GM21528 (cell line): Measurements from ENCODE around the gene NR2F1-AS1.

Source experiments
- ATAC-seq: cut with Tn5 transposase; IDR thresholded peaks from one replicate; pipeline ENCODE4 v1.9.1; 2021; ENCODE audit warnings: mild to moderate bottlenecking, moderate library complexity; ENCODE audit not compliant: unreplicated experiment, low FRiP score

Gene NR2F1-AS1

DNA sequence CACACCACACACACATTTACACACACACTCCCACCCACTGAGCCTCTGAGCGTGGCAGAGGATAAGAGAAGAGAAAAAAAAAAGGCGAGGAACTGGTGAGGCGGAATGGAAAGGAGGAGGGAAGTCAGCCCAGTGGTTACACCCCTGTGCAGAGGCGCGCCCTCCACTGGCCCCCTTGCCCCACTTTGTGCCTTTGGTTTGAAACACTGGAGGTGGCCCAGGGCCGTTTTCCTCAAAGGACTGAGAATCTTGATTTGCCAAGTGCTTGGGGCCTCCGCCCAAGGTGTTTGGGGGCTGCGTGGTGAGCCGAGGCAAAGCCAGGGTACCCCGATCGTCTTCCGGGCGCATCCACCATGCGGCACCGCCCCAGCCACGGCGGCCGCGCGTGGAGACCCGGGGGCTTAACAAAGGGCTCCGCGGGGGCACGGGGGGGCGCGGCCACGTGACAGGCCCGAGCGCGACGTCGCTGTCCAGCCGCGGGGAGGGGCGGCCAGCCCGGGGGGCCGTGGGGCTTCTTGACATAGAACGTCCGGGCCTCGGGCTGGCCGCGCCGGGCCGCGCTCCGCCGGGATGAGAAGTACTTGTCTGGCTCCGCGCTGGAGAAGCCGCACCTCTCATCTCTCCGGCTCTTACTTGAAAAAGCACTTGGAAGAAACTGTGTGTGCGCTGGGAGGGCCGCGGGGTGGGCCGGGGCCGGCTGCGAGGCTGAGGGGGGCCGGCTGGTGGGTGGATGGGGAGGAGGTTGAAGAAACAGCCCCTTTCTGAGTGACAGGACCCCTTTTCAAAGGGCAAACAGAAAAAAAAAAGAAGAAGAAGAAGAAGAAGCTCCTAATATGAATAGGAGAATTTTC lies 23.0 kb upstream of the NR2F1-AS1 start:
- no peak for ATAC-seq

DNA sequence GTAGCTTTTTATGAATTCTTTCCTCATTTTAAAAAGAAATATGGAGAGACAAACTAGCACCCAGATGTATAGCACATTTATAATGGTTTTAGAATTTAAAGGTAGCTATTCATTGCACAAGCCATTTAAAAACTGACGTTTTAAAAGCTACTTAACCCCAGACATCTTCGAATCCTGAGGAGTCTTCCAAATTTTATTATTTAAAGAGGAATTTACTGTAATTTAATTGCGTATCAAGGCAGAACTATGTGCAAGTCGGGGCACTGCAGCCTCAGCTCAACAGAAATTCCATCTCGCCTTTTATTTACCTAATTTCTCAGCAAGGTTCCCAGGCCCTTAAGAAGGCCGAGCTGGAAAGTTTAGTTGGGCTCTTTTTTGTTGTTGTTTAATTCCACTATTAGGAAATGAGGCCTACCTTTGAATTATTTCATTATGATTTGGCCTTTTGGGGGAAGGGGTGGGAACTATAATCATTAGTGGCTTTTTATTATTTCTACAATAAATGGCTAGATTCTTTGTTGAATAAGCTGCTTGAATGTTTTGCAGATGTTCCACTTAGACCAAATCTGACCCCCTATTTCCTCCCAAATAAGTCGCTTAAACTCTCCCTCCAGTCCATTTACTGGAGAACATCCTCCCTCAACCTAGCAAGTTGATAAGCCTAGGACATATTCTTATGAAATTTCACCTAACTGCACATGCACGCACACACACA lies 22.2 kb upstream of the NR2F1-AS1 start:
- no peak for ATAC-seq

DNA sequence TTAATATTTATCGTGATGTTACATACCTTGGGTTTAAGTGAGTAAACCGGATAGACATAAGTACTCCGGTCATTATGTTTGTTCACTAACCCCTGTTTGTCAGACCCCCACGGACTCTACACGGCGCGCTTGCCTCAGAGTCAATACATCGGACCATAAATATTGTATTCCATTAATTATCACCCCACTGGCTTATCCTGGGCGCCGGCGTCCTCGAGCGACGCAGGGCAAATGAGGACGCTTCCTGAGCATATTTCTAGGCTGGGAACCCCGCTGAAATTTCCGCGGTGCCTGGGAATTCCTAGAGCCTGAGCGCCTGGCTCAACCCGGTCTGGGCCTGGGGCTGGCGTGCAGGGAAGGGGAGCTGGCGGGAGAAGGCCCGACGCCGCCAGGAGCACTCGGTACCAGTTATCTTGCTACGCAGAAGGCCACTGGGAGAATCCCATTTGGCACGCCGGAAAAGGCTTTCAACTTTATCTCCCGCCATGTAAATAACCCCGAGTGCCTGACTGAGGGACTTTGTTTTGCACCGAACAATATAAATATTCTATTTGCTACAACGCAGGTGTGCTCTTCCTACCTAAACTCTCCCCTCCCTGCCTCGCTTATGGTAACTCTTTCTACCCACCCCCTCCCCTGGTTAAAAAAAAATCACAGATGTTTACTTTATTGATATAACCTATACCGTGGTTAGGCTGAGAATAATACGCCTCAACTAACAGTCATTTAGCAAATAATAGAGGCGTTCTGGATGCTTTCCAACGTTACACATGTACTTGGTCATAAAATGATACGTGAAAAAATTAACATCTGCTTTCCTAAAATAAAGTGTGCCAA lies 21.4 kb upstream of the NR2F1-AS1 start:
- ATAC-seq = no peak

DNA sequence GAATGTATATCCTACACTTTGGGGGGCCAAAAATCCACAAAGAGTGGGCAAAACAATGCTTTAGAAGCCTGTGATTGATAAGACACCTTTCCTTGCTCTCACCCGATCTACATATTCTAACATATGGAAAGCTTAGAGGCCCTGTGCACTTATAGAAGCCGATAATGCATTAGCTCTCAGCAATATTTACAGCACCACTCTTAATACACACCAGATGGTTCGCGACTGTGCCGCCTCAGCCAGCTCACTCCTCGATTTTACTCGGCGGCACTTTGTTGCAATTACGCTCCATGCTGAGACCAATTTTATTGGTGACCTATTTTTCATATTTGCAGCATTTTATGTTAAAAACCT lies 20.8 kb upstream of the NR2F1-AS1 start:
- no peak for ATAC-seq

DNA sequence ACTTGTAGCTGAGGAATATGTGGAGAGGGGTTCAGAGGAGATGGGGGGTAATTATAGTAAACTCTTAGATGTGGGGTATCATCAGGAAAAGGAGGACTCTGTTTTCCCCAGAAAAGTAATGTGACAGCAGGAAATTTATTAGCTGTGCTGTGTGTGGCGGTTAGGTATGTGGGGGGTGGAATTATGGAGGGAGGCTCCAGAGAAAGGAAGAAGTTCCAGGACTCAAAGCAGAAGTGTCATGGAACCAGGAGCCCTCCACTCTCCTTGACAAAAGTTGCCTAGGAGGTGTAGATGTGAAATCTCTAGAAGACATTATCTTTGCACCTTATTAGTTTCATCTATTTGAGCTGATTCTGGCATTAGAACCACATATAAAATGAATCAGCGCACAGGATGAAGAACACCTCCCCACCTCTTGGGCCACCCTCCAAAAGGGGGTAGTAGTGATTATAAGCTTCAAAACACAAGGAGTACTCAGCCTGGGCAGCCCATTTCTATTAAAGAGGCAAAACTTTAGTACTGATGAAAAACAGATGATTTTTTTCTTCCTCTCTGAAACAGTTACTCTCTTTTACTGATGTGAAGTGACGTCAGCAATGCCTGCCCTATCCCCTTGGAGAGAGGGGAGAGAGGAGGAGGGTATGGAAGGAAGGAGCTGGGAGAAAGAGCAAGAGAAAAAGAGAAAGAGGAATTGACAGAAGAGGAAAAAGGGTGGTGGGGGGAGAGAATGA lies 20.2 kb upstream of the NR2F1-AS1 start:
- no peak for ATAC-seq

DNA sequence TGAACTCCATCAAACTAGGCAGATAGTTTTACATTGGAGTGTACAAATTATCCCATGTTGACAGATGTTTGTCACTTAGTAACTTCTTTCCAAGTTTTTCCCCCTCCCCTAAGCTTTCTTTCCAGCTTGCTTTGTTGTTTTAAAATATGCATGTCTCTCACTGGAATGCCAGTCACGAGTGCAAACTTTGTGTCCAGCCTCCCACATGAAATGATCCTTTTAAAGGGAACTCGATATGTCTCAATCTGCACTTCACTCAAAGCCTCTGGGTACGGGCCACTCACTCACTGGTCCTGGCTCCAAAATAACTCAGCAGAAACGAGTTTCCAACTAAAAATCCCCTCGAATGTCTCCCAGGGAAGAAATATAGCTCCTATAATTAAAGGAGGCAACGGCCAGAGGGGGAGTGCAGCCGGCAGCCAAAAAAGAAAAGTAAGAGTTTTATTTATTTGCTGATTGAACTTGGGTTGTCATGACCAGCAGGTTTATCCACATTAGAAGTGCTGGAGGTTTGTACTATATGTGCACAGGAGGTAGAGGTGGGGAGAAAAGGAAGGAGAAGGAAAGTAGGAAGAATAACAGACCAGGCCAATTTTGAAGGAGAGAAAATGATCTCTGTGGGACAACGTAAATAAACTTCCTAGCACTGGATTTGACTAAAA lies 19.5 kb upstream of the NR2F1-AS1 start:
- no peak for ATAC-seq

DNA sequence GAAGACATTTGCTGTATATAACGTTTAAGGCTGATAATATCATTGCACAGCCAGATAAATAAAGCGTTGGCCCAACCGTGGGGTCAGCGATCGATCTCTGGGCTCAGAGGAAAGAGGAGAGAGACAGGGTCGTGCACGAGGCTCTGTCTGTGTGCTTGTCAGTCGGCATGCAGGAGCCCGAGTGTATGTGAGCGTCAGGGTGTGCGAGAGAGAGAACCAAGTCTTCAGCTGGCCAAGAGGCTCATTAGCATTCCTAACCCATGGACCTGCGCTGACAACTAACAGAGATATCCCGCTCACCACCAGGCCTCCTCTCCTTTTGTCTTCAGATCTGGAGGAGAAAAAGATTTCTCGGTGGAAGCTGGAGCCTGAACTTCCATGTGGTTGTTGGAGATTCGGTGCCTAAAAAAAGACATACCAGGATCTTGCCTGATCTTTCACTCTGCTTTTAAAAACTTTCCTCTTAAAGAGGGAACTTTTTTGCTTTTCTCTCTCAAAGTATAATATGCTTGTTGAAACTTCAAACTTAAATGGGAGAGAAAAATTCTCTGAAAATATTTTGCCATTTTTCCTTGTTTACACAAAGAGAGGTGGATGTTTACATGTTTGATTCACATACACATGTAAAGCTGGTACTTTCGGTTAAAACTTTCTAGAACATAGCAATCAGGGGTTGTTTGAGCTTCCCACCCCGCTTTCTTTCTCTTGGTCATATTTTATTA lies 18.5 kb upstream of the NR2F1-AS1 start:
- ATAC-seq = no peak

DNA sequence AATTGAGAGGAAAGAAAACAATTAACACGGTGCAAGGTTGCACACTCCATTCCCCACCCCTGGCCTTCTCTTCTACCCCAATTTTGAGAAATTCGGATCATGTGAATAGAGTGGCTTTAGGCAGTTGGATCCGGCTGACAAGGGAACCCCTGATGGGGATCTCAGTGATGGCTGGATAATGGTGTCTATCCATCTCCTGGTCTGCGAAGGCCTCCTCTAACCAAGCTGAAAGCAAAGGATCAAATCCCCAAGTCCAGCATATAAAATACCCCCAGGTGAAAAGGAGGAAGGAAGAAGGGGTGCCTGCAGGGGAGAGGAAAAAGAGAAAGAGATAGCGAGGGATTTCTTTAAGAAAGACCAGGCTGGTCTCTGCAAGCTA lies 18.0 kb upstream of the NR2F1-AS1 start:
- ATAC-seq = no peak

DNA sequence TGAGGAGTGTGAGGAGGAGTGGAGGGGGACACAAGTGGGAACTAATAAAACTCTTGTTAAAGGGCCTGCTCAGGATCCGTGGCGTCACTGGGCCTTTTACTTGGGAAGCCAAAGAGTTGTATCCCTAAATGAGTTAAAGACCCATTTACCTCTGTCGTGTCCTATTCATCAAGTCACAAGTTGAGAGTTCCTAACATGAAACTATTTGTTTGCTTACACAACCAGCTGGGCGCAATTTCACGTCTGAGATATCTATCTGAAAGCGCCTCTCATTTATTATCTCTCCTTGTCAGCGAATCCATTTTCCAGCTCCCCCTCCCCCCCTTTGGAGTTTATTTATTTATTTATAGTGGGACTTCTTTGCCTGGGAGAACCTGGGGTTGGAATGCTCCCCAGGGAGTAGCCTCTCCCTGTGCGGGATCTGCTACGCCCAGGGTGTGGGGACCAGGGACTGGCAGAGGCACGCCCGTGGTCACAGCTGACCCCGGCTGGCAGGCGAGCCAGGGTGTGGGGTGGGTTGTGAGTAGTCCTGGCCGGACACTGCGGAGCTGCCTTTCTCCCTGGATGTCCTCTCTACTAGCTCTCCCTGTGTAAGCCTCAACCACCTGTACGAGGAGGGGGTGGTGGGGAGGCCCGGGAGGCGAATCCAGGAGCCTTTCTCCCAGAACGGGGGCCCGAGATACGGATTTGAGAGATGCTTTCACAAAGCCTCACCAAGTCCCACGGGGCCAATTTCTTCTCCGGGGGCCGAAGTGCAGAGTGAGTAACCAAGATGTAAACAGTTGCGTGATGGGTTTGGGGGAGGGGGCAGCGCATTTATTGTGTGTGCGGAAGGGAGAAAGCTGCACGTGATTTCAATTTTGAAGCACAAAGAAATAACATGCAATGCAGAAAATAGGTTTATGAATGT lies 17.3 kb upstream of the NR2F1-AS1 start:
- ATAC-seq = no peak

DNA sequence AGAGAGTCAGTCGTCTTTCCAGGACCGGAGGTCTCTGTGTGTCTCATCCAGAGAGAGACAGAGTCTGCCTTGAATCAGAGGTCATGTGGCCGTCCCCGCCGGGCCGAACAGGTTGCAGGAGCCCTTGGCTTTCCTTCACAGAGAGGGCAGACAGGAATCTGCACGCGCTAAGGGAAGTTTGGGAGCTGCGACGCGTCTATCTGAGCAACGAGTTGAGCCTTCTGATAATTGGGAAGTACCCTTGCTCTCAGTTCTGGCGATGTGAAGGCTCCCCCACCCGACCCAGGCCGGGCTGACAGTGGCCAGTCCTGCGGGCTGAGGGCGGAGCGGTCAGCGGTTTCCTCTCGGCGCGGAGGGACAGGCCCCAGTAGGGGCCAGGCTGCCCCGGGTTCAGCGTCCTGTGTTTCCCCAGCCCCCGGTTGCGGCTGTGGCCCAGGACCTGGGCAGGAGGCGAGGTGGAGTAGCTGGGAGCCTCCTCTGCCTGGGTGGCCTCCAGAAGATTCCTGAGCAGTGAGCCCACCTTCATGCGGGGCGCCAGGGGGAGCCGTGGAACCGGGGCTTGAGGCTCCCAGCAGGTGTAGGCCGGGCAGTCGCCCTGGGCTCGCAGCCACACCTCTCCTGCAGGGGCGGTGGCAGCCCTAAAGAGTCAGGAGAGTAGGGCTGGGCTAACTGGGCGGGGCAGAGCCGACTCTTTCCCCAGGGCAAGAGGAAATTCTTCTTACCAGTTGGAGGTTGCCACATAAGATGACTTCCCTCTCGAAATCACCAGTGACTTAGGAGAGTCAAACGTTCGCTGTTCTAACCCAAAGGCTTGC lies 15.9 kb upstream of the NR2F1-AS1 start:
- ATAC-seq = no peak

DNA sequence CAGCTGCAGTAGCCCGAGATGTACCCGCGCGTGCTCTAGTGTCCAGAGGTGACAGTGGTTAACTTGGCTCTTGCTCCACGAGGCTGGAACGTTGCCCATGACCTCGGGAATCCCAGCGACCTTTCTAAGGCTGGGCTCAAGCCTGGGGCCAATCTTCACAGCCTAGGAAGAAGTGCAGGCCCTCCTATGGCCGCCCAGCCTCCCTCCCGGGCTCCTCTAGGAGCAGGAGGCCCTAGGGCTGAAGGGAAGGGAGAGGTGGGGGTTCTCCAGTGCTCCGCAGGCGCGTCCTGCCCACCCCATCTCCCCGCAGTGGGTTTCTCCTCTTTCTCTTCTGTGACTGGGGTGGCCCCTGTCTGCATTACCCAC lies 15.3 kb upstream of the NR2F1-AS1 start:
- no peak for ATAC-seq

DNA sequence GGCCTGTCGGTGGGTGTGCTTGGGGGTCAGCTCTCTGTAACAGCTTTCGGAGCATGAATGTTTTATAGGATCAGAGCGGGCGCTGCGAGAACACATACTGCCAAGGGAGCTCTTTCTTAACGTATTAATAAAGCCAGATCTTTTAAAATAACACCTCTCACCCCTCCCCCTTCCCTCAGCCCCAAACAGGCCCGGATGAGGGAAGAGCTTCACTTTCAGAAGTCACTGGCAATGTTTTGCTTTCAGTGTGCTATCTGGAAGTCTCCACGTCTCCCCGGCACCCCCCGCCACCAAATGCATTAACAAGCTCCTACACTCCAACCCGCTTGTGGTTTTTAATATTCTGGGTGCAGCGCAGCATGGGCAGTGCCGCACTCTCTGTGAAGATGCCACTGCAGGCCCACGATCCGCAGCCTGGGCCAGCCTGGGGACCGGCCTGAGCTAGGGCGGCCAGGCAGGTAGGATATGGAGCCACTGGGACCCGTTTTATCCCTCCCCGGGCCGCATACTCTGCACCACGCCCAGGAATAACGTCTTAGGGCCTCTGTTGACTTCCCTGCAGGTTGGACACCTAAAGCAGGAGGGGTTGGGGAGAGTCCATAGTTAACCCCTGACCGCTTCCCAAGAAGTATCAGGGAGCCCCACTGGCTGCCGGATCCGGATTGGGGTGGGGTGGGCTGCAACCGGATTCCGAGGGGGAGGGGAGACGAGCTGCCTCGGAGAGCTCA lies 14.6 kb upstream of the NR2F1-AS1 start:
- no peak for ATAC-seq

DNA sequence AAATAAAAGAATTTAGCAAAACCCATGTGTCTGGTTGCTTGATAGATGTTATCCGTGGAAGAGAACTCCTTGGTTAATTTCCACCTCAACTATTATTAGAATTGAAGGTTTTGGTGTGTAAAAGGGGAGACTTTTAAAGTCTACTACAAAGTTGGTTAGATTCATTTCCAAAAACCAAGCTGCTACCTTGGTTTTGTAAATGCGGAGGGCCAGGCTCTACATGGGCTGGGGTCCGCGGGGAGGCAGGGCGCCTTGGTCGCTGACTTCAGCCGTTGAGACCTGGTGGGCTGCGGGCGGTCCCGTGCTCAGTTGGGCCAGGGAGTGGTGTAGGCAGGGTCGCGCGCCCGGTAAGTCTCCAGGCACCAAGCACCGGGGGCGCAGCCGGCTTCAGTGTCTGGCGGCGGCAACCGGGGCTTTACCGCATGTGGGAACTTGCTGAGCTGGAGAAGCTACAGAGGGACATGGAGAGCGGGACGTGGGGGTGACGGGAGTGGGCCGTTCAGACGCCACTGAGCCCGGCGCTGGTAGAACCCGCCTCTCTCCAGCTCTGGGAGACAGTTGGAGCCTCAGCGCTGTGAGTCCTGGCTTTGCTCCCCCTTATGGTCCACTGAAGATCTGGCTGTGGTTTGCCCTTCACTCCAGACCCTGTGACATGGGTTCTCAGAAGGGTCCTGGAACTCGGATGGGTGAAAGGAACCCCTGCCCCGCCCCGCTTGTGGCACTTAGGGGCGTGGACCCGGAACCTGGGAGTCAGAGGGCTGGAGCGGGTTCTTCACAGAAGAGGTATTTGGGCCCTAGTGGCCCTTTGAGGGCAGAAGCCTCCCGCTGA lies 13.8 kb upstream of the NR2F1-AS1 start:
- ATAC-seq = no peak

DNA sequence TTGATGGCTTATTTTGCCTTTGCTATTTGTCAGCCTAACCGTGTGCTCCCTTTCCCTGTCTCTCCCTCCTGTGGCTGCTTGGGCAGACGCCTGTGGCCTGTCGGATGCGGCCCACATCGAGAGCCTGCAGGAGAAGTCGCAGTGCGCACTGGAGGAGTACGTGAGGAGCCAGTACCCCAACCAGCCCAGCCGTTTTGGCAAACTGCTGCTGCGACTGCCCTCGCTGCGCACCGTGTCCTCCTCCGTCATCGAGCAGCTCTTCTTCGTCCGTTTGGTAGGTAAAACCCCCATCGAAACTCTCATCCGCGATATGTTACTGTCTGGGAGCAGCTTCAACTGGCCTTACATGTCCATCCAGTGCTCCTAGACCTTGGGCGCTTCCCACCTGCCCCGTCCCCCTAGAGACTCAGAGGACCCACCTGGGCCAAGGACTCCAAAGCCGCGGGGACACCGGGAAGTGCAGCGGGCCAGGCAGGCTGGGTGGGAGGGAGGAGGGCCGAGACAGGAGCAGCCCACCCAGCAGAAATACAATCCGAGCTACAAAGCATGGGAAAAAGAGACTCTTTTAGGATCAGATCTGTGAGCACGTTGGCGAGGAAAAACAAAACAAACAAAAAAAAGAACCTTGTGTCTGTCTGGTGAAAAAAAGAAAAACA lies 12.6 kb upstream of the NR2F1-AS1 start:
- no peak for ATAC-seq

DNA sequence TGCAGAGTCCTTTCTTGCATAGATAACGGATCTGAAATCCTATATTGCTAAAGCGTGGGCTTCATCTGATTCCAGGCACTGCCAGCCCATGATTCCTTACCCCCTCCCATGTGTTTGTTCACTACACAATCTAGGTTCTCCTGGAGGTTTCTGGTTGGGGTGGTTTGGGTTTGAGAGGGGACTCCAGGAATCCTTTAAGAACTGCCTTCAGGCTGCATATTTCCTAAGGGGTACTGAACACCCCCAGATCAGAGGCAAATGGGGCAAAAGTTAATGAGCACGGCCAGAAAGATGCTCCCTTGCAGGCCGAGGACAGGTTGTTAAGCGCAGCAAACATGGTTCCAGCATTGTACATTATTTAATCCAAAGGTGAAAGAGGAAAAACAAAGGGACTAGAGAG lies 11.9 kb upstream of the NR2F1-AS1 start:
- ATAC-seq = no peak
